Amniotic epithelial cell (primary cell): ENCODE results near the gene CTAG1A.
"Not testable (repeated sequence)": the region's sequence is repeated elsewhere in the genome, so short reads cannot be mapped to it uniquely, and the experiment has no call there.

Experiments
- DNase-seq: peaks from one replicate; pipeline ENCODE4 v3.0.0-alpha.2; 2010; ENCODE audit warnings: low read depth

CTAG1A gene

GRCh38 chrX:154619182-154619581 is 34.2 kb downstream of the CTAG1A start, which contains the start of gene CTAG1B:
Gene CTAG1B (minus strand): TSS chrX:154619282. CDS start chrX:154619218, 64 bp downstream.
- not testable (repeated sequence) for DNase-seq

- DNase-seq: not testable (repeated sequence)
Observed at GRCh38 chrX:154620767-154621414, 36.0 kb downstream of the CTAG1A start.

- DNase-seq: not testable (repeated sequence)
Observed at GRCh38 chrX:154628960-154629359, 44.0 kb downstream of the CTAG1A start.

GRCh38 chrX:154630949-154631348 is 46.0 kb downstream of the CTAG1A start:
- not testable (repeated sequence) for DNase-seq

- DNase-seq: not testable (repeated sequence)
Observed at GRCh38 chrX:154633661-154634060, 48.7 kb downstream of the CTAG1A start.
